Upper lobe of left lung (tissue), 6 donors: ENCODE data around the gene CPM. TPM values are rescaled to one million over a fixed set of nuclear protein-coding genes. Genes with fewer than 3 reads are reported as not detected.

Source experiments
- ATAC-seq, 2 donors: fragments of 200-7000 bp; cut with Tn5 transposase; one replicate each; pipeline ENCODE4 v1.9.1; 2022; ENCODE audit warnings: mild to moderate bottlenecking in 2 of 2, moderate library complexity in 2 of 2; ENCODE audit not compliant: low FRiP score in 2 of 2
- DNase-seq, 2 donors: peaks; one replicate each; pipeline ENCODE4 v3.0.0-alpha.2; 2019 to 2020
- H3K27ac ChIP-seq, 4 donors: fragments of 200-600 bp; sonication (generic); one replicate each; pipeline ENCODE4 v1.5.1; 2016 to 2019
- H3K27me3 ChIP-seq, 4 donors: fragments of 200-600 bp; sonication (generic); one replicate each; pipeline ENCODE4 v1.5.1; 2017 to 2019
- H3K36me3 ChIP-seq, 4 donors: fragments of 200-600 bp; sonication (generic); one replicate each; pipeline ENCODE4 v1.5.1; 2016 to 2019
- H3K4me1 ChIP-seq, 4 donors: fragments of 200-600 bp; sonication (generic); one replicate each; pipeline ENCODE4 v1.5.1; 2018 to 2019
- H3K4me3 ChIP-seq, 4 donors: fragments of 200-600 bp; sonication (generic); one replicate each; pipeline ENCODE4 v1.5.1; 2017 to 2019; ENCODE audit warnings: mild to moderate bottlenecking in 2 of 4, moderate library complexity in 1 of 4
- H3K9me3 ChIP-seq, 4 donors: fragments of 200-600 bp; sonication (generic); one replicate each; pipeline ENCODE4 v1.5.1; 2018 to 2019
- EP300 ChIP-seq, 4 donors: sonication (generic); formaldehyde crosslinking; IDR thresholded peaks; one replicate each; pipeline ENCODE4 v1.5.1; 2017; ENCODE audit warnings: antibody characterized with exemption in 4 of 4, control low read depth in 2 of 4
- POLR2A ChIP-seq, 4 donors: fragments of 450-650 bp; IDR thresholded peaks; one replicate each; pipeline ENCODE4 v1.5.1; 2016 to 2017; ENCODE audit warnings: antibody characterized with exemption in 4 of 4, mild to moderate bottlenecking in 2 of 4
- POLR2AphosphoS5 ChIP-seq, 2 donors: sonication (generic); formaldehyde crosslinking; IDR thresholded peaks; one replicate each; pipeline ENCODE4 v1.5.1; 2017; ENCODE audit warnings: antibody characterized with exemption in 2 of 2
- WGBS, 2 donors: methylation state at CpG; one replicate each; pipeline ENCODE4 v1.1.5; 2017 to 2018; 5-methylcytosine and 5-hydroxymethylcytosine counted together
- total RNA-seq, 6 donors: library from RNA; depleted of rRNA in 4 of 6; stranded (reverse); fragments of >200 nt in 4 of 6; gene quantifications; one replicate each; pipeline versions ENCODE4 v1.1.0 to v1.2.1, GENCODE V29; 2016 to 2021
- TF ChIP-seq, protein P1 (sequence below), 6 experiments: fragments of 450-650 bp in 4 of 6; fragments of 200-600 bp in 2 of 6; sonication (generic) in 2 of 6; IDR thresholded peaks; one replicate each; pipeline ENCODE4 v1.5.1; 2016 to 2019; ENCODE audit warnings: antibody characterized with exemption in 6 of 6
- donor health status: DM: no; HTN: no; CAD: no; lungs with moderate emphysema.
- donor health status: DM: no; HTN: yes; CAD: no; lungs with severe emphysema.

Gene CPM
- total RNA-seq, 6 donors from 2014 or later = 143 to 393 (median 303) TPM

DNA sequence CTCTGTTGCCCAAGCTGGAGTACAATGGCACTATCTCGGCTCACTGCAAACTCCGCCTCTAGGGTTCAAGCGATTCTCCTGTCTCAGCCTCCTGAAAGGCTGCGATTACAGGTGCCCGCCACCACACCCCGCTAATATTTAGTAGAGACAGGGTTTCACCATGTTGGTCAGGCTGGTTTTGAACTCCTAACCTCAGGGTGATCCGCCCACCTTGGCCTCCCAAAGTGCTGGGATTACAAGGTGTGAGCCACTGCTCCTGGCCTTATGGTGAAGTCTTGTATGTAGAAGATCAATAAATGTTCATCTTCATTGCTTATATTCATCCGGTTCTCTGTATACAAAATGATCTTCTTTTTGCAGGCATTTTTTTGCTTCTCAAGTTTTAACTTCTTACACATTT lies 77.2 kb downstream of the CPM start:
- Histone ChIP-seq H3K4me1 (no peaks in the 10 kb centered on the region), H3K27me3 (no peaks in the 10 kb centered on the region), H3K9me3 (no peaks in the 10 kb centered on the region), H3K4me3 (no peak overlapping the region), H3K27ac (no peak overlapping the region), H3K36me3 (peaks cover 15 to 40% (median 22%) of the 10 kb centered on the region in 4 donors)
- ATAC-seq = no peak
- WGBS, 2 donors = 97% methylated on average over 8 of the region's 8 CpGs
- no peak for DNase-seq
- TF ChIP-seq POLR2AphosphoS5 (IDR thresholded peaks at IDR 0.05) (no peak), EP300 (IDR thresholded peaks at IDR 0.05) (no peak), POLR2A (IDR thresholded peaks at IDR 0.05) (no peak)
- TF ChIP-seq, protein P1, sequence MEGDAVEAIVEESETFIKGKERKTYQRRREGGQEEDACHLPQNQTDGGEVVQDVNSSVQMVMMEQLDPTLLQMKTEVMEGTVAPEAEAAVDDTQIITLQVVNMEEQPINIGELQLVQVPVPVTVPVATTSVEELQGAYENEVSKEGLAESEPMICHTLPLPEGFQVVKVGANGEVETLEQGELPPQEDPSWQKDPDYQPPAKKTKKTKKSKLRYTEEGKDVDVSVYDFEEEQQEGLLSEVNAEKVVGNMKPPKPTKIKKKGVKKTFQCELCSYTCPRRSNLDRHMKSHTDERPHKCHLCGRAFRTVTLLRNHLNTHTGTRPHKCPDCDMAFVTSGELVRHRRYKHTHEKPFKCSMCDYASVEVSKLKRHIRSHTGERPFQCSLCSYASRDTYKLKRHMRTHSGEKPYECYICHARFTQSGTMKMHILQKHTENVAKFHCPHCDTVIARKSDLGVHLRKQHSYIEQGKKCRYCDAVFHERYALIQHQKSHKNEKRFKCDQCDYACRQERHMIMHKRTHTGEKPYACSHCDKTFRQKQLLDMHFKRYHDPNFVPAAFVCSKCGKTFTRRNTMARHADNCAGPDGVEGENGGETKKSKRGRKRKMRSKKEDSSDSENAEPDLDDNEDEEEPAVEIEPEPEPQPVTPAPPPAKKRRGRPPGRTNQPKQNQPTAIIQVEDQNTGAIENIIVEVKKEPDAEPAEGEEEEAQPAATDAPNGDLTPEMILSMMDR (IDR thresholded peaks at IDR 0.05) = no peak

DNA sequence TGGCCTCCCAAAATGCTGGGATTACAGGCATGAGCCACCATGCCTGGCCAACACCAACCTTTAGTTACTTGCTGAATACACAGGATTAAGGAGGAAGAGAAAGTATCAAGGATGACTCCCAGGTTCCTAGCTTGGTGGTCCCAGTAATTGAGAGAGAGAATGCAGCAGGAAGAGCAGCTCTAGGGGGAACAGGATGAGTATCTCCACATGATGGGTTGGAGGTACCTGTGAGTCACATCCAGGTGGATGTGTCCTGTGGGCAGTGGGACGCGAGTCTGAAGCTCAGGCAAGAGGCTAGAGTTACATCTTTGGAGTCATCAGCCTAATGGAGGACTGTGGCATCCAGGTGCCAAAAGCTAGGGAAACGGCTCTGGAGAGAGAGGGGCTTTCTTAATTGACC lies 77.9 kb downstream of the CPM start:
- Histone ChIP-seq H3K27ac (no peak overlapping the region), H3K9me3 (no peaks in the 10 kb centered on the region), H3K36me3 (peaks cover 15 to 40% (median 20%) of the 10 kb centered on the region in 4 donors), H3K4me1 (no peaks in the 10 kb centered on the region), H3K27me3 (no peaks in the 10 kb centered on the region), H3K4me3 (no peak overlapping the region)
- 94 to 97% methylated on average over 3 of the region's 3 CpGs for WGBS, 2 donors
- no peak for ATAC-seq
- DNase-seq = no peak
- no peak for TF ChIP-seq POLR2A (IDR thresholded peaks at IDR 0.05)
- TF ChIP-seq, protein P1 (IDR thresholded peaks at IDR 0.05) = no peak
- no peak for TF ChIP-seq EP300 (IDR thresholded peaks at IDR 0.05)
- TF ChIP-seq POLR2AphosphoS5 (IDR thresholded peaks at IDR 0.05) = no peak

DNA sequence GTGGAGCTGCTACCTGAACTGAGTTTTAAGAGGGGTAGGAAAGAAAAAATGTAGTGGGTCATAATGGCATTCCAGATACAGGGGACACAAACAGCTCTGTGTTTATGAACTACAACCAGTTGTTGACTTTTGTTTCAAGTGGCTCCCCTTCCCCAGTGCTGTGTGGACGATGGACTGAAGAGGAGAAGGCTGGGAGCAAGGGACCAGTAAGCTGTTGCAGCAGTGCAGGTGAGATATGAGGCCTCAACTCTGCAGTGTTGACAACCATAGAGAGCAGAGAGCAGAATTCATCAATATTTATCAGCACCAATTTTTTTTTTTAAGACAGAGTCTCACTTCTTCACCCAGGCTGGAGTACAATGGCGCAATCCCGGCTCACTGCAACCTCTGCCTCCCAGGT lies 78.4 kb downstream of the CPM start:
- Histone ChIP-seq H3K27ac (no peak overlapping the region), H3K4me3 (no peak overlapping the region), H3K9me3 (no peaks in the 10 kb centered on the region), H3K27me3 (no peaks in the 10 kb centered on the region), H3K36me3 (peaks cover 15 to 40% (median 20%) of the 10 kb centered on the region in 4 donors), H3K4me1 (no peaks in the 10 kb centered on the region)
- TF ChIP-seq, protein P1 (IDR thresholded peaks at IDR 0.05) = no peak
- TF ChIP-seq EP300 (IDR thresholded peaks at IDR 0.05) (no peak), POLR2AphosphoS5 (IDR thresholded peaks at IDR 0.05) (no peak), POLR2A (IDR thresholded peaks at IDR 0.05) (no peak)
- no peak for DNase-seq
- no peak for ATAC-seq
- WGBS, 2 donors = 83 to 91% methylated on average over 3 of the region's 3 CpGs

- H3K4me1 ChIP-seq = no peaks in the 10 kb centered on the region
- ATAC-seq (no peak), DNase-seq (no peak)
- H3K4me3 ChIP-seq = no peak overlapping the region
- no peaks in the 10 kb centered on the region for H3K9me3 ChIP-seq
- TF ChIP-seq EP300 (IDR thresholded peaks at IDR 0.05) (no peak), POLR2A (IDR thresholded peaks at IDR 0.05) (no peak), POLR2AphosphoS5 (IDR thresholded peaks at IDR 0.05) (no peak)
- TF ChIP-seq, protein P1 (IDR thresholded peaks at IDR 0.05) = no peak
- H3K27ac ChIP-seq = no peak overlapping the region
- H3K36me3 ChIP-seq = peaks cover 15 to 38% (median 20%) of the 10 kb centered on the region in 4 donors
- no peaks in the 10 kb centered on the region for H3K27me3 ChIP-seq
- WGBS, 2 donors = 91 to 97% methylated on average over 2 of the region's 2 CpGs
Observed at GRCh38 chr12:68854078-68854468, 78.9 kb downstream of the CPM start.

DNA sequence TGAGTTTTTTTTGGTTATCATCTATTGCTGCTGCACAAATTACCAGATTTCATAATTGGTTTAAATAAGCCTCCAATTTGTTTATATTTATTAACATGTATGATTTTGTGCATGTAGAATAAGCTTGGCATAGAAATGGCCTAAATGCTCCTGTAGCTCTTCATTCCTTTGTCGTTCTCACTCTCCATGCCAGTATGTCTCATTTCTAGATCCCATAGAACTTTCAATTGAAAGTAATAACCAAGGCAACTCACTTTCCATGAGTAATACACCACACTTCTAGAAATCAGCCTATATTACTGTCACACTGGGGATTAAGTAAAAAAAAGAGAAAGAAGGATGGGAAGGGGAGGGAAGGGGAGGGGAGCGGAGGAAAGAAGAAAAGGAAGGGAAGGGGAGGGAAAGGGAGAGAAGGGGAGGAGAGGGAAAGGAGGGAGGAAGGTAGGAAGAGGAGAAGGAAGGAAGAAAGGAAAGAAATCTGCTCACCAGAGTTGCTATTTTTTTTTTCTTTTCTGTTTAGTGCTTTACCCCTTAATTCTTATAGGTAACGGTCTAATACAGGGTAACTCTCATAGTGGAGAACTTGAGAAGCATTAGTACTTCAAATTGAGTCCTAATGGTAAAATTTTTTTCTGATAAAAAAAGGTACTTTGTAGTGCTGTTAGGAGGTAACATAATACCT lies 79.4 kb downstream of the CPM start:
- Histone ChIP-seq H3K27ac (no peak overlapping the region), H3K4me3 (no peak overlapping the region), H3K9me3 (no peaks in the 10 kb centered on the region), H3K27me3 (no peaks in the 10 kb centered on the region), H3K4me1 (no peaks in the 10 kb centered on the region), H3K36me3 (peaks cover 15 to 33% (median 19%) of the 10 kb centered on the region in 4 donors)
- WGBS, 2 donors = 79 to 86% methylated on average over 3 of the region's 3 CpGs
- TF ChIP-seq POLR2AphosphoS5 (IDR thresholded peaks at IDR 0.05) (no peak), POLR2A (IDR thresholded peaks at IDR 0.05) (no peak), EP300 (IDR thresholded peaks at IDR 0.05) (no peak)
- TF ChIP-seq, protein P1 (IDR thresholded peaks at IDR 0.05) = no peak
- ATAC-seq (no peak), DNase-seq (no peak)
